PC-9 (cell line): ENCODE data around the gene C10orf53.

Experiments
- EZH2 ChIP-seq: fragments of 200-600 bp; sonication (generic); IDR thresholded peaks from 2 replicates; pipeline ENCODE4 v1.8.0; 2017; ENCODE audit warnings: antibody characterized with exemption, low read depth
- TF ChIP-seq, protein P1 (sequence below): fragments of 200-600 bp; sonication (generic); conservative IDR thresholded peaks from 2 replicates; pipeline ENCODE4 v1.6.1; 2017; ENCODE audit warnings: mixed run types, antibody characterized with exemption, mild to moderate bottlenecking, moderate library complexity

DNA sequence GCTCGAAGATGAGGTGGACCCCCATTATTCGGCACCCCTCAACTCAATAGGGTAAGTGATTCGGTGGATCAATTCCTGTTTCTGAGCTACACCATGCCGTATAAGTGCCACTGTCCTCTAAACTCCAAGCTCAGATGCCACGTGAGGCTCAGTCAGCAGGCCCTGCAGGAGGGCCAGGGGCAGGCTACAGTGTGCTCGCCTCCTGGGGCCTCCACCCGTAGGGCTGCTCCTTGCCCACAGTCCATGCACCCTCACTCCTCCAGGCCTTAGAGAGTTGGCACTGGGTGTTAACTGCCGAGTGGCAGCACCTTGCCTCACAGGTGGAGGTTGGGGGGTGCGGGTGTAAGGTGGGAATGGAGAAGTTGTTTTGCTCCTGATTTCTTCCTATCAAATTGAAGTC is 12.1 kb downstream of the C10orf53 start:
- TF ChIP-seq, protein P1, sequence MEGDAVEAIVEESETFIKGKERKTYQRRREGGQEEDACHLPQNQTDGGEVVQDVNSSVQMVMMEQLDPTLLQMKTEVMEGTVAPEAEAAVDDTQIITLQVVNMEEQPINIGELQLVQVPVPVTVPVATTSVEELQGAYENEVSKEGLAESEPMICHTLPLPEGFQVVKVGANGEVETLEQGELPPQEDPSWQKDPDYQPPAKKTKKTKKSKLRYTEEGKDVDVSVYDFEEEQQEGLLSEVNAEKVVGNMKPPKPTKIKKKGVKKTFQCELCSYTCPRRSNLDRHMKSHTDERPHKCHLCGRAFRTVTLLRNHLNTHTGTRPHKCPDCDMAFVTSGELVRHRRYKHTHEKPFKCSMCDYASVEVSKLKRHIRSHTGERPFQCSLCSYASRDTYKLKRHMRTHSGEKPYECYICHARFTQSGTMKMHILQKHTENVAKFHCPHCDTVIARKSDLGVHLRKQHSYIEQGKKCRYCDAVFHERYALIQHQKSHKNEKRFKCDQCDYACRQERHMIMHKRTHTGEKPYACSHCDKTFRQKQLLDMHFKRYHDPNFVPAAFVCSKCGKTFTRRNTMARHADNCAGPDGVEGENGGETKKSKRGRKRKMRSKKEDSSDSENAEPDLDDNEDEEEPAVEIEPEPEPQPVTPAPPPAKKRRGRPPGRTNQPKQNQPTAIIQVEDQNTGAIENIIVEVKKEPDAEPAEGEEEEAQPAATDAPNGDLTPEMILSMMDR, result no peak
- TF ChIP-seq EZH2, result no peak
